ENCODE results near the gene POU3F1.

POU3F1 gene

GRCh38 chr1:38051079-38051543 lies 4.5 kb upstream of the POU3F1 start:
- H3K4me3 ChIP-seq (ENCODE audit: low read length): no peak overlapping the region
- H4K20me1 ChIP-seq (ENCODE audit: insufficient read depth, low read length): no peaks in the 10 kb centered on the region
- no peaks in the 10 kb centered on the region for H3K36me3 ChIP-seq (replicated peaks; ENCODE audit: insufficient read depth, low read length)
- TF ChIP-seq CTCF (IDR thresholded peaks at IDR 0.05; ENCODE audit: low read length): no peak
- no peak for TF ChIP-seq EZH2 (optimal IDR thresholded peaks at IDR 0.05; ENCODE audit: low read depth, low read length)
- TF ChIP-seq EZH2phosphoT487 (IDR thresholded peaks at IDR 0.05; ENCODE audit: low read length): no peak
- no peaks in the 10 kb centered on the region for H3K9me2 ChIP-seq (replicated peaks; ENCODE audit: insufficient read depth, low read length)
- H3K27ac ChIP-seq (ENCODE audit: low read length): no peak overlapping the region
- H3K9me3 ChIP-seq (replicated peaks; ENCODE audit: insufficient read depth, low read length): no peaks in the 10 kb centered on the region
- no peak overlapping the region for H3K4me2 ChIP-seq (ENCODE audit: low read depth, low read length)
- no peak overlapping the region for H2AFZ ChIP-seq (ENCODE audit: low read length)
- H3K79me2 ChIP-seq (ENCODE audit: low read length): no peaks in the 10 kb centered on the region
- H3K4me1 ChIP-seq (ENCODE audit: low read length): no peaks in the 10 kb centered on the region
- H3K27me3 ChIP-seq (replicated peaks; ENCODE audit: insufficient read depth, low read length): peaks cover 6% of the 10 kb centered on the region; the same call in 1 of the 2 replicates
- DNase-seq: no peak
- H3F3A ChIP-seq (ENCODE audit: insufficient read depth, low read length): no peaks in the 10 kb centered on the region
- H3K9ac ChIP-seq (ENCODE audit: low read length): no peak overlapping the region

- H3K79me2 ChIP-seq (ENCODE audit: low read length): no peaks in the 10 kb centered on the region
- H3K36me3 ChIP-seq (replicated peaks; ENCODE audit: insufficient read depth, low read length): no peaks in the 10 kb centered on the region
- no peak overlapping the region for H3K9ac ChIP-seq (ENCODE audit: low read length)
- TF ChIP-seq CTCF (IDR thresholded peaks at IDR 0.05; ENCODE audit: low read length) (no peak), EZH2 (optimal IDR thresholded peaks at IDR 0.05; ENCODE audit: low read depth, low read length) (no peak), EZH2phosphoT487 (IDR thresholded peaks at IDR 0.05; ENCODE audit: low read length) (no peak)
- no peaks in the 10 kb centered on the region for H3F3A ChIP-seq (ENCODE audit: insufficient read depth, low read length)
- H3K4me3 ChIP-seq (ENCODE audit: low read length): no peak overlapping the region
- H3K4me2 ChIP-seq (ENCODE audit: low read depth, low read length): no peak overlapping the region
- peaks cover 9% of the 10 kb centered on the region for H3K27me3 ChIP-seq (replicated peaks; ENCODE audit: insufficient read depth, low read length)
- no peaks in the 10 kb centered on the region for H3K9me3 ChIP-seq (replicated peaks; ENCODE audit: insufficient read depth, low read length)
- H3K9me2 ChIP-seq (replicated peaks; ENCODE audit: insufficient read depth, low read length): no peaks in the 10 kb centered on the region
- H2AFZ ChIP-seq (ENCODE audit: low read length): no peak overlapping the region
- H3K27ac ChIP-seq (ENCODE audit: low read length): no peak overlapping the region
- H4K20me1 ChIP-seq (ENCODE audit: insufficient read depth, low read length): no peaks in the 10 kb centered on the region
- H3K4me1 ChIP-seq (ENCODE audit: low read length): no peaks in the 10 kb centered on the region
- DNase-seq: no peak
These were observed 3.9 kb upstream of the POU3F1 start for GRCh38 chr1:38050397-38051078.

- TF ChIP-seq CTCF (IDR thresholded peaks at IDR 0.05; ENCODE audit: low read length) (no peak), EZH2phosphoT487 (IDR thresholded peaks at IDR 0.05; ENCODE audit: low read length) (no peak), EZH2 (optimal IDR thresholded peaks at IDR 0.05; ENCODE audit: low read depth, low read length) (no peak)
- no peak for DNase-seq
- Histone ChIP-seq H4K20me1 (ENCODE audit: insufficient read depth, low read length) (no peaks in the 10 kb centered on the region), H3K9ac (ENCODE audit: low read length) (no peak overlapping the region), H3K9me2 (replicated peaks; ENCODE audit: insufficient read depth, low read length) (no peaks in the 10 kb centered on the region), H3K4me1 (ENCODE audit: low read length) (no peaks in the 10 kb centered on the region), H2AFZ (ENCODE audit: low read length) (peak overlapping the region; percentile 80), H3K27ac (ENCODE audit: low read length) (no peak overlapping the region), H3K4me2 (ENCODE audit: low read depth, low read length) (peak overlapping the region; percentile 92), H3K9me3 (replicated peaks; ENCODE audit: insufficient read depth, low read length) (no peaks in the 10 kb centered on the region), H3K36me3 (replicated peaks; ENCODE audit: insufficient read depth, low read length) (no peaks in the 10 kb centered on the region), H3K4me3 (ENCODE audit: low read length) (peak overlapping the region; percentile 72), H3K27me3 (replicated peaks; ENCODE audit: insufficient read depth, low read length) (peaks cover 36% of the 10 kb centered on the region), H3K79me2 (ENCODE audit: low read length) (no peaks in the 10 kb centered on the region), H3F3A (ENCODE audit: insufficient read depth, low read length) (no peaks in the 10 kb centered on the region)
These were observed 1.1 kb upstream of the POU3F1 start for GRCh38 chr1:38047603-38048141.
